Measurements from ENCODE around the gene SAG. TPM values are rescaled to one million over a fixed set of nuclear protein-coding genes. Genes with fewer than 3 reads are reported as not detected.

Gene SAG
- total RNA-seq, result not detected in 2 replicates

DNA sequence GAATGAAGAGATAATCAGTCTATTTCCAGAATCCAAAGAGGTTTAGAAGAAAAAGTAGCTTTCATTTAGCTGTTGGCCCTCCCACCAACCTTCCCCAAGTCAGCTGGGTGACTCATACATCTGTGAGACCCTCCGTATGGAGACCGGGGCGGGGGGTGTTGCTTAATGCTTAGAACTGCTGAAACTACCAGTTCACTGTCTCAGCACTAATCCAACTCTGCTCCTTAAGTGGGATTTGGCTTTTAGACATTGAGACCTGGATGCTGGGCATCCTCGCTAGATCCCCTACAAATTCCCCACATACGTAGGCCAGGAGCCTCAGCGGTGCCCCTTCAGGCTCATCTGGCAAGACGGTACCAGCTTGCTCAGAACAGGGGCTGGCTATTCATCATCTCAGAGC, at the start of gene SAG:
TSS of gene SAG (plus strand) at position 252 of the 400 bp plus-strand sequence. CDS start 1,374 bp downstream, outside the sequence.

GRCh38 chr2:233353769-233354499, 46.3 kb downstream of the SAG start, which contains the start of gene DGKD:
Gene DGKD (plus strand): TSS chr2:233354494. CDS start chr2:233354519, 25 bp downstream.

Other genes starting within 250 kb of the SAG start
- 0.43 and 0.46 TPM in 2 replicates for gene INPP5D, start 247.5 kb upstream of the SAG start, total RNA-seq
- 24.9 and 33.8 TPM in 2 replicates for gene ATG16L1, start 56.1 kb upstream of the SAG start, total RNA-seq
- gene DGKD, start 46.7 kb downstream of the SAG start, total RNA-seq, result 12.1 and 16.1 TPM in 2 replicates